A549 (cell line): ENCODE data around the gene CSF2.

Experiments
- BHLHE40 ChIP-seq: IDR thresholded peaks from 2 replicates; pipeline ENCODE4 v1.6.1; 2012; ENCODE audit warnings: low read depth, low read length, inconsistent platforms
- CBX8 ChIP-seq: fragments of 200-600 bp; sonication (generic); IDR thresholded peaks from 2 replicates; pipeline ENCODE4 v1.6.1; 2016
- CTCF ChIP-seq: fragments of >200 bp; sonication (Bioruptor Twin); formaldehyde crosslinking; IDR thresholded peaks from 3 replicates; pipeline ENCODE4 v1.5.1; 2016
- EP300 ChIP-seq, 2 experiments: fragments of >200 bp; sonication (Bioruptor Twin); formaldehyde crosslinking; IDR thresholded peaks; 2 replicates in 1 of 2; 3 replicates in 1 of 2; pipeline ENCODE4 v1.6.1; 2016 to 2017
- TP53 ChIP-seq: fragments of 250-450 bp; sonication (Bioruptor Pico); IDR thresholded peaks from 2 replicates; pipeline ENCODE4 v1.5.0; 2021; ENCODE audit warnings: mild to moderate bottlenecking, moderate library complexity
- ZSCAN20 ChIP-seq: fragments of 250-450 bp; sonication (Bioruptor Pico); IDR thresholded peaks from 2 replicates; pipeline ENCODE4 v1.8.0; 2022; ENCODE audit warnings: mild to moderate bottlenecking, moderate library complexity

- TF ChIP-seq CTCF (no peak), TP53 (no peak), CBX8 (no peak), EP300 (IDR thresholded peaks at IDR 0.05) (no peak), ZSCAN20 (CRISPR knock-in tag) (no peak), BHLHE40 (no peak)
Measured at GRCh38 chr5:132057498-132058255, 15.9 kb upstream of the CSF2 start.
